H9 (cell line): ENCODE data around the gene ENOX1. TPM values are rescaled to one million over a fixed set of nuclear protein-coding genes. Genes with fewer than 3 reads are reported as not detected.

Experiments
- DNase-seq: peaks from one replicate; pipeline ENCODE4 v3.0.0-alpha.2; 2017
- H2AFZ ChIP-seq: one replicate; pipeline ENCODE4 v1.6.1; 2013; ENCODE audit warnings: mild to moderate bottlenecking, low read length, control low read depth, moderate library complexity
- H2AK5ac ChIP-seq: 2 replicates; pipeline ENCODE4 v1.6.1; 2013; ENCODE audit warnings: low read length, control low read depth, mixed read lengths; ENCODE audit not compliant: insufficient read length
- H2BK120ac ChIP-seq: one replicate; pipeline ENCODE4 v1.6.1; 2013; ENCODE audit warnings: low read depth, mild to moderate bottlenecking, low read length, control low read depth, inconsistent platforms; ENCODE audit not compliant: poor library complexity, severe bottlenecking
- H2BK12ac ChIP-seq: 2 replicates; pipeline ENCODE4 v1.6.1; 2013; ENCODE audit warnings: low read length, control low read depth, mixed read lengths, low read depth; ENCODE audit not compliant: insufficient read length
- H2BK15ac ChIP-seq: 2 replicates; pipeline ENCODE4 v1.6.1; 2013; ENCODE audit warnings: low read depth, low read length, control low read depth
- H2BK20ac ChIP-seq: one replicate; pipeline ENCODE4 v1.6.1; 2013; ENCODE audit warnings: low read depth, mild to moderate bottlenecking, low read length, control low read depth, inconsistent platforms; ENCODE audit not compliant: poor library complexity, severe bottlenecking
- H2BK5ac ChIP-seq: 2 replicates; pipeline ENCODE4 v1.6.1; 2013; ENCODE audit warnings: low read length, control low read depth, mixed read lengths; ENCODE audit not compliant: insufficient read length
- H3K14ac ChIP-seq: 2 replicates; pipeline ENCODE4 v1.6.1; 2013; ENCODE audit warnings: low read length, control low read depth; ENCODE audit not compliant: insufficient read depth
- H3K18ac ChIP-seq: 2 replicates; pipeline ENCODE4 v1.6.1; 2013; ENCODE audit warnings: low read depth, mild to moderate bottlenecking, mixed read lengths, low read length, control low read depth; ENCODE audit not compliant: insufficient read length
- H3K23ac ChIP-seq: 2 replicates; pipeline ENCODE4 v1.6.1; 2013; ENCODE audit warnings: low read length, control low read depth, mixed read lengths, low read depth; ENCODE audit not compliant: insufficient read length
- H3K23me2 ChIP-seq: 2 replicates; pipeline ENCODE4 v1.6.1; 2013; ENCODE audit warnings: low read depth, mild to moderate bottlenecking, mixed read lengths, low read length, control low read depth; ENCODE audit not compliant: insufficient read length, poor library complexity, severe bottlenecking
- H3K27ac ChIP-seq: 2 replicates; pipeline ENCODE4 v1.5.1; 2013; ENCODE audit warnings: low read length, control low read depth, mixed read lengths, low read depth; ENCODE audit not compliant: insufficient read length
- H3K27me3 ChIP-seq: 2 replicates; pipeline ENCODE4 v1.6.1; 2013; ENCODE audit warnings: low read length, control low read depth, inconsistent platforms; ENCODE audit not compliant: insufficient read depth
- H3K4ac ChIP-seq: 2 replicates; pipeline ENCODE4 v1.6.1; 2013; ENCODE audit warnings: low read depth, mild to moderate bottlenecking, control low read depth, inconsistent platforms, low read length, moderate library complexity
- H3K4me1 ChIP-seq: 2 replicates; pipeline ENCODE4 v1.6.1; 2013; ENCODE audit warnings: low read length, control low read depth, inconsistent platforms; ENCODE audit not compliant: insufficient read depth
- H3K4me2 ChIP-seq: 2 replicates; pipeline ENCODE4 v1.6.1; 2013; ENCODE audit warnings: low read length, control low read depth, mixed read lengths; ENCODE audit not compliant: insufficient read length, insufficient read depth
- H3K56ac ChIP-seq: 2 replicates; pipeline ENCODE4 v1.6.1; 2013; ENCODE audit warnings: low read depth, mild to moderate bottlenecking, mixed read lengths, low read length, control low read depth; ENCODE audit not compliant: insufficient read length
- H3K79me1 ChIP-seq: 2 replicates; pipeline ENCODE4 v1.6.1; 2013; ENCODE audit warnings: low read depth, mild to moderate bottlenecking, moderate library complexity, low read length, control low read depth, inconsistent platforms; ENCODE audit not compliant: insufficient read depth, poor library complexity, severe bottlenecking
- H3K79me2 ChIP-seq: 2 replicates; pipeline ENCODE4 v1.6.1; 2013; ENCODE audit warnings: low read length, control low read depth, inconsistent platforms; ENCODE audit not compliant: insufficient read depth
- H3K9ac ChIP-seq: 2 replicates; pipeline ENCODE4 v1.6.1; 2013; ENCODE audit warnings: low read length, control low read depth, mixed read lengths; ENCODE audit not compliant: insufficient read length; ENCODE audit errors: extremely low read depth
- H3K9me3 ChIP-seq: one replicate; pipeline ENCODE4 v1.6.1; 2013; ENCODE audit warnings: low read depth, low read length, inconsistent platforms; ENCODE audit not compliant: control insufficient read depth
- H3T11ph ChIP-seq: one replicate; pipeline ENCODE4 v1.6.1; 2013; ENCODE audit warnings: mild to moderate bottlenecking, low read length, control low read depth, inconsistent platforms
- H4K20me1 ChIP-seq: one replicate; pipeline ENCODE4 v1.6.1; 2013; ENCODE audit not compliant: control insufficient read depth, insufficient read length, insufficient read depth
- H4K5ac ChIP-seq: 2 replicates; pipeline ENCODE4 v1.6.1; 2013; ENCODE audit warnings: low read depth, mild to moderate bottlenecking, mixed read lengths, low read length, control low read depth; ENCODE audit not compliant: insufficient read length
- H4K8ac ChIP-seq: replicated peaks from 2 replicates; pipeline ENCODE4 v1.6.1; 2013; ENCODE audit warnings: low read length, control low read depth, mixed read lengths, low read depth; ENCODE audit not compliant: insufficient read length
- H4K91ac ChIP-seq: 2 replicates; pipeline ENCODE4 v1.6.1; 2013; ENCODE audit warnings: low read depth, mild to moderate bottlenecking, moderate library complexity, mixed read lengths, low read length, control low read depth; ENCODE audit not compliant: insufficient read length
- H3K27ac Mint-ChIP-seq, 3 experiments: 2 replicates in 2 of 3; 3 replicates in 1 of 3; pipeline ENCODE4 v1.8.0; 2020 to 2021; ENCODE audit warnings: mixed read lengths in 3 of 3, mild to moderate bottlenecking in 1 of 3, moderate library complexity in 1 of 3
- H3K27me3 Mint-ChIP-seq: 2 replicates; pipeline ENCODE4 v1.8.0; 2021; ENCODE audit warnings: low read depth, mild to moderate bottlenecking, moderate library complexity, mixed read lengths
- H3K36me3 Mint-ChIP-seq, 3 experiments: 2 replicates in 2 of 3; 3 replicates in 1 of 3; pipeline ENCODE4 v1.8.0; 2020 to 2021; ENCODE audit warnings: low read depth in 3 of 3, mixed read lengths in 3 of 3; ENCODE audit not compliant: insufficient read depth in 1 of 3
- H3K4me1 Mint-ChIP-seq, 2 experiments: 2 replicates each; pipeline ENCODE4 v1.8.0; 2020; ENCODE audit warnings: mixed read lengths in 2 of 2
- H3K4me3 Mint-ChIP-seq, 2 experiments: 2 replicates in 1 of 2; 3 replicates in 1 of 2; pipeline ENCODE4 v1.8.0; 2020 to 2021; ENCODE audit warnings: mild to moderate bottlenecking in 2 of 2, mixed read lengths in 2 of 2, moderate library complexity in 1 of 2
- H3K9me3 Mint-ChIP-seq, 2 experiments: 2 replicates in 1 of 2; 3 replicates in 1 of 2; pipeline ENCODE4 v1.8.0; 2020; ENCODE audit warnings: mild to moderate bottlenecking in 2 of 2, mixed read lengths in 2 of 2, moderate library complexity in 1 of 2
- CTCF ChIP-seq: fragments of 200-600 bp; sonication (generic); conservative IDR thresholded peaks from 3 replicates; pipeline ENCODE4 v1.8.0; 2021; ENCODE audit warnings: antibody characterized with exemption, mild to moderate bottlenecking
- WGBS: extraction: QIAGEN DNeasy Blood & Tissue Kit; methylation state at CpG from one replicate; pipeline ENCODE4 v1.1.7; 2013; ENCODE audit warnings: missing lambda C conversion rate, low lambda C conversion rate, mixed read lengths; ENCODE audit not compliant: insufficient read length; ENCODE audit errors: extremely low coverage; 5-methylcytosine and 5-hydroxymethylcytosine counted together
- total RNA-seq: library from RNA; stranded (reverse); gene quantifications from 2 replicates; pipeline ENCODE4 v1.2.1, GENCODE V29; 2021

ENOX1 gene
- total RNA-seq, 1 experiment from 2014 or later = 0.24 TPM

GRCh38 chr13:43567608-43568007 is 219.2 kb downstream of the ENOX1 start:
- Histone ChIP-seq H2BK5ac (no peak overlapping the region), H3T11ph (no peak overlapping the region), H3K9me3 (no peaks in the 10 kb centered on the region), H3K27me3 (no peaks in the 10 kb centered on the region), H2BK12ac (no peak overlapping the region), H3K27ac (no peak overlapping the region), H4K20me1 (no peaks in the 10 kb centered on the region), H3K14ac (no peak overlapping the region), H3K79me1 (no peaks in the 10 kb centered on the region), H2BK120ac (no peak overlapping the region), H3K4ac (no peak overlapping the region), H3K56ac (no peak overlapping the region), H3K4me1 (peaks cover 5% of the 10 kb centered on the region; the same call in 1 of the 2 replicates), H2AFZ (no peak overlapping the region), H3K23ac (no peak overlapping the region), H2AK5ac (no peak overlapping the region), H3K23me2 (no peaks in the 10 kb centered on the region), H2BK20ac (no peak overlapping the region), H3K18ac (no peak overlapping the region), H2BK15ac (no peak overlapping the region), H3K9ac (no peak overlapping the region), H4K8ac (no peak overlapping the region), H3K79me2 (no peaks in the 10 kb centered on the region), H4K91ac (no peak overlapping the region), H4K5ac (no peak overlapping the region), H3K4me2 (no peak overlapping the region)
- Mint-ChIP-seq H3K4me3 (no peak overlapping the region), H3K36me3 (no peaks in the 10 kb centered on the region), H3K4me1 (peaks cover 6 to 7% of the 10 kb centered on the region in 2 experiments), H3K27ac (no peak overlapping the region), H3K27me3 (no peaks in the 10 kb centered on the region), H3K9me3 (no peaks in the 10 kb centered on the region)
- DNase-seq = no peak
- TF ChIP-seq CTCF = no peak
- WGBS = no CpG with 5 or more reads among the region's 1 CpG
